Measurements from ENCODE around the gene SETDB1. TPM values are rescaled to one million over a fixed set of nuclear protein-coding genes. Genes with fewer than 3 reads are reported as not detected.
"Not testable (repeated sequence)": the region's sequence is repeated elsewhere in the genome, so short reads cannot be mapped to it uniquely, and the experiment has no call there.

Gene SETDB1
- polyA plus RNA-seq, 4 donors: 68.1 to 77.5 (median 70.1) TPM

DNA sequence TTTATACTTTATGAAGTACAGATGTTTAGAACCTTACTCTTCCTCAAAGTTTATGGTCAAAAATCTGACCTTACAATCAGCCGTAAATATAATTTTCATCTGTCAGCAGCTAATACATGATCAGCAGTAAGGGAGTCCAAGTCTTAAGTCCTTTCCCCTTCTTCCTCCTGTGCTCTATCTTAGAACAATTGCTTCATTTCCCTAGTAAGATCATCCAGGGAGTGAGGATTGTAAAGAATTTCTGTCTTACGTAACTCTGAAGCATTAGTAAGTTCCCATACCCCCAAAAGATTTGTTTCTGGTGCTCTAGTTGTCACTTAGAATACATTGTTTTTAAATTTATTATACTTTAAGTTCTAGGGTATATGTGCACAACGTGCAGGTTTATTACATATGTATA lies 2.1 kb downstream of the SETDB1 start:
- DNase-seq (ENCODE audit: low read depth in 4 of 4, low spot score in 3 of 4): no peak

DNA sequence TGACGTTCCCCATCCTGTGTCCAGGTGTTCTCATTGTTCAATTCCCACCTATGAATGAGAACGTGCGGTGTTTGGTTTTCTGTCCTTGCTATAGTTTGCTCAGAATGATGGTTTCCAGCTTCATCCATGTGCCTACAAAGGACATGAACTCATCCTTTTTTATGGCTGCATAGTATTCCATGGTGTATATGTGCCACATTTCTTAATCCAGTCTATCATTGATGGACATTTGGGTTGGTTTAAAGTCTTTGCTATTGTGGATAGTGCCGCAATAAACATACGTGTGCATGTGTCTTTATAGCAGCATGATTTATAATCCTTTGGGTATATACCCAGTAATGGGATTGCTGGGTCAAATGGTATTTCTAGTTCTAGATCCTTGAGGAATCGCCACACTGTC lies 2.6 kb downstream of the SETDB1 start:
- not testable (repeated sequence) for DNase-seq (ENCODE audit: low read depth in 4 of 4, low spot score in 3 of 4)

DNA sequence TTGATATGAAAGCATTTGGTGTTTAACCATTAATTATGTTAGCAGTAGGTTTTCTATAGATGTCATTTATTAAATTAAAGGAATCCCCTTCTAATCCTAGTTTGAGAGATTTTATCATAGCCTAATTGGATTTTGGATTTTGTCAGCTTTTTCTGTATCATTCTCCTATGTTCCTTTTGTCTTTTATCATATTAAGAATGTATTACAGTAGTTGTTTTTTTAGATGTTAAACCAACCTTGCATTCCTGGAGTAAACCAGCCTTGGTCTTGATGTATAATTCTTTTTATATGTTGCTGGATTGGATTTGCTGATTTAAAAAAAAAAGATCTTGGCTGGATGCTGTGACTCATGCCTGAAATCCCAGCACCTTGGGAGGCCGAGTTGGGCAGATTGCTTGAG lies 5.6 kb downstream of the SETDB1 start:
- no peak for DNase-seq (ENCODE audit: low read depth in 4 of 4, low spot score in 3 of 4)

DNA sequence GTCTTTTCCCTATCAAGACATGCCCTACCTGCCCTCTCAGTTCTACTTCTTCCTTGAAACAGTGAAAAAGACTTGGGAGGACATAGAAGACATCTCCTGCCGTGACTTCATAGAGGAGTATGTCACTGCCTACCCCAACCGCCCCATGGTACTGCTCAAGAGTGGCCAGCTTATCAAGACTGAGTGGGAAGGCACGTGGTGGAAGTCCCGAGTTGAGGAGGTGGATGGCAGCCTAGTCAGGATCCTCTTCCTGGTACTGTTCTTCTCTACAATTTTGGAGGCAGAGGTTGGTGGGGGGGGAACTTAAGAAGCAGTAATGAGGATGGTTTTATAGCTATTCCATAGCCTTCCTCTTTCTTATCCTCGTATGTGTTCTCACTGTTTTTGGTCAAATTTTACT lies 18.7 kb downstream of the SETDB1 start:
- DNase-seq (ENCODE audit: low read depth in 4 of 4, low spot score in 3 of 4): no peak

DNA sequence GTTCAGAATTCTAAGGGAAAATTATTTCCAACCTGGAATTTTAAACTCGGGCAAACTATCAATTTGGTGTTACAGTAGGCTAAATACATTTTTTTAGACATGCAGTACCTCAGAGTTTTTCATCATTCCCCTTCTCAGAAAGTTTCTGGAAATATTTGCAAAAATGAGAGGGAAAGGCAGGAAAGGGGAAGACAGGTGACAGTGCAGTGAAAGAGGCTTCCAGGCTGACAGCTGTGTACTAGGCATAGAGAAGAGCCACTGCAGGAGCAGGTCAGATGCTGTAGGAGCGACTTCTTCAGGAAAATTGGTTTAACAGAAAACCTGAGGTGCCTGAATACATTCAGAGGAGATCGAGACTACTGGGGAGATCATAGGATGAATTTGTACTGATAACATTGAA lies 28.5 kb downstream of the SETDB1 start:
- no peak for DNase-seq (ENCODE audit: low read depth in 4 of 4, low spot score in 3 of 4)

DNA sequence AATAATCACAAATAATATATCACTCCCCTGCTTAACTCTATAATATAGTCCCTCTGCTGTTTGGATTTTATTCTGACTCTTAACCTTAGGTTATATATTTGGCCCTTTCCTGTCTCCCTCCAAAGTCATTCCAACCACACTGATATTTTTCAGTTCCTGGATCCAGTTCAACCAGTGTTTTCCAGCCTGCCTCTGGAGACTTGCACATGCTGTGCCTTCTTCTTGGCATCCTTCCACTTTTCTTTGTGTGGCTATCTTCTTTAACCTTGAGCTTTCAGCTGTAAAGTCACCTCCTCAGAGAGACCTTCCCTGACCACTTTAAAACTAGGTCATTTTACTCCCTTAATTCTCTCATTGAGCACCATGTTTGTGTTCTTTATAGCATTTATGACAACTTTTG lies 29.1 kb downstream of the SETDB1 start:
- no peak for DNase-seq (ENCODE audit: low read depth in 4 of 4, low spot score in 3 of 4)

DNA sequence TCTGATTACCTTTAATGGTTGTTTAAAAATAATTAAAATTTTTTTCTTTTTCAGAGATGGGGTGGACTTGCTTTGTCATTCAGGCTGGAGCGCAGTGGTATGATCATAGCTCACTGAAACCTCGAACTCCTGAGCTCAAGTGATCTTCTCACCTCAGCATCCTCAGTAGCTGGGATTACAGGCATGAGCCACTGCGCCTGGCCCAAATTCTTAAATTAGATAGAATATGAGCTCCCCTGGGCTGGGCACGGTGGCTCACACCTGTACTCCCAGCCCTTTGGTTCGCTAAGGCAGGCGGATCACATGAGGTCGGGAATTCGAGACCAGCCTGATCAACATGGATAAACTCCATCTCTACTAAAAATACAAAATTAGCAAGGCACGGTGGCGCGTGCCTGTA lies 31.5 kb downstream of the SETDB1 start:
- no peak for DNase-seq (ENCODE audit: low read depth in 4 of 4, low spot score in 3 of 4)

DNA sequence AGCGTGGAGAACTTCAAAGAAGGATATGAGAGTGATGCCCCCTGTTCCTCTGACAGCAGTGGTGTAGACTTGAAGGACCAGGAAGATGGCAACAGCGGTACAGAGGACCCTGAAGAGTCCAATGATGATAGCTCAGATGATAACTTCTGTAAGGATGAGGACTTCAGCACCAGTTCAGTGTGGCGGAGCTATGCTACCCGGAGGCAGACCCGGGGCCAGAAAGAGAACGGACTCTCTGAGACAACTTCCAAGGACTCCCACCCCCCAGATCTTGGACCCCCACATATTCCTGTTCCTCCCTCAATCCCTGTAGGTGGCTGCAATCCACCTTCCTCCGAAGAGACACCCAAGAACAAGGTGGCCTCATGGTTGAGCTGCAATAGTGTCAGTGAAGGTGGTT lies 34.5 kb downstream of the SETDB1 start:
- no peak for DNase-seq (ENCODE audit: low read depth in 4 of 4, low spot score in 3 of 4)

DNA sequence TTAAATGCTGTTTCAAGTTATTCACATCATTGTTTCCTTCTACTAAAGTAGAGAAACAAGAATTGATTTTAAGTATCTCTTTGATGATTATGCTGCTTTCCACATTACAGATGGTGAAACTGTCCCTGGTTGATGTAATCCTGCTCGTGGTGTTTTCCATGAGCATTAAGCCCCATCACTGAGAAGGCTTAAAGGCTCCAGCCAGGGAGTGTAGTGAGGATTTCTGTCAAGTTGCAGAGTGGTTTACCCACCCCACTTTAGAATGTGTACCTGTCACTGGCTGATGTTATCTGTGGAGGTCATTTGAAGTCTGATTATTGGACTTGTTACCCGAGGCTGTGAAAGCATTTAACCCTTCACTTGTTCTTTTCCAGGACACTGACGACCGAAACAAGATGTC lies 35.6 kb downstream of the SETDB1 start:
- no peak for DNase-seq (ENCODE audit: low read depth in 4 of 4, low spot score in 3 of 4)

DNA sequence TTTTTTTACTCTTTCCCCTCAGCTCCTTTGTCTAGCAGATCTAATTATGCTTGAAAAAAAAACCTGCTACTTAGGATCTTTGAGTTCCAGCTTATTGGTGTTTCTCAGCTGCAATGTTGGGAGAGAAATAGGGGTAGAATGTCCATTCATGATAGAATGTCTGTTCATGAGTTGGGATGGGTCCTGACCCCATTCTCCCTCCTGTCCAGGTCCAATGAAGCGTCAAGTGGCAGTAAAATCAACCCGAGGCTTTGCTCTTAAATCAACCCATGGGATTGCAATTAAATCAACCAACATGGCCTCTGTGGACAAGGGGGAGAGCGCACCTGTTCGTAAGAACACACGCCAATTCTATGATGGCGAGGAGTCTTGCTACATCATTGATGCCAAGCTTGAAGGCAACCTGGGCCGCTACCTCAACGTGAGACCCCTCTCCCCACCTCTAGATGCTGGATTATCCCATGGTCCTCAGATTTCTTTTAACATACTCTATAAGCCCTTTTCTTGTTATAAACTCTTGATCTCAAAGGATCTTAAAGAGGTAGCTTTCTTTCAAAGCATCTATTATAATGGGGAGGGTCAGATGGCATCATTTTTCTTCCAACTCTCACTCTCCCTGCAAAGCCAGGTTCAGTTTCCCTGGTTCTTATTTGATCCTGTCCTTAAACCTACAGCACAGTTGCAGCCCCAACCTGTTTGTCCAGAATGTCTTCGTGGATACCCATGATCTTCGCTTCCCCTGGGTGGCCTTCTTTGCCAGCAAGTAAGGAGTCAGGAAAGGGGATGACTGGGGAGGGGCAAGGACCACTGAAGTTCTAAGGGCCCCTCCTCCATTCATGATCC lies 37.4 kb downstream of the SETDB1 start:
- DNase-seq (ENCODE audit: low read depth in 4 of 4, low spot score in 3 of 4): no peak

DNA sequence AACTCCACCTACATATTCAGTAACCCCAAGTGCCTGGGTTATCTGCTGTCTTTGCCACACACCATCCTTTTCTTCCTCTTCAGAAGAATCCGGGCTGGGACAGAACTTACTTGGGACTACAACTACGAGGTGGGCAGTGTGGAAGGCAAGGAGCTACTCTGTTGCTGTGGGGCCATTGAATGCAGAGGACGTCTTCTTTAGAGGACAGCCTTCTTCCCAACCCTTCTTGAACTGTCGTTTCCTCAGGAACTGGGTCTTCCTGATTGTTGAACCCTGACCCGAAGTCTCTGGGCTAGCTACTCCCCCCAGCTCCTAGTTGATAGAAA lies 38.0 kb downstream of the SETDB1 start:
- no peak for DNase-seq (ENCODE audit: low read depth in 4 of 4, low spot score in 3 of 4)

DNA sequence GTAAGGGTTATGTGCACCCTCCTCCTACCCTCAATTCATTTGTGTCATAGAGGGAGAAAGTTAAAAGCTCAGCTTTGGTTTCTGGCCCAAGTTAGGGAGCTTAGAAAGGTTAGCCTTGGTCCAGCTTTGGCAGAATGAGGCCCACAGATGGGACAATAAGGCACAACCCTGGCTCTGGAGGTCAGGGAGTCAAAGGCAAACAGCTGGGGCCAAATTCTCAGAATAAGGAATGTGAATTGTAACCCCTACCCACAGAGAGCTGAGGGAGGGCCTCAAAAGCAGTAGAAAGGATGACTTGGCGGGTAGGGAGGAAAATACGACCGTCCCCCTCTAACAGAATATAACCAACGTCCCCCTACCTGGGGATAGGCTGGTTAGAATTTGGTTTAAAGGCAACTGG lies 39.4 kb downstream of the SETDB1 start:
- DNase-seq (ENCODE audit: low read depth in 4 of 4, low spot score in 3 of 4): no peak

DNA sequence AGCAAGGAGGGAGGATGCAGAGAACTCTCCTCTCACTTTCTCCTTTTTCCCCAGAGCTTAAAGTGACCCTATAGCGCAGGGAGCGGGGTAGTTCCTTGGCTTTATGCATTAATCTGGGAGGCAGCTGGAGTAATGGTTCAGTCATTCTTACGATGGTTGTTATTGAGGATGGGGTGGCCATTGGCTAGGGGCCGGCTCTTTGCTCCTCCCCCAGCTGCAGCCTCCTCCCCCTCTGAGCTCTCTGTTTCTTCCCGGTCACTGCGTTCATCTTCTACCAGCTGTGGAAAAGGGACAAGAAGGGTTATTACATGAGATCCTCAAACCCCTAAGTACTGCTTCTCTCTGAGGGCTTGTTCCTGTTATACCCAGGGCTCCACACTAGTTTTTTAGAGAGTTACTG lies 39.8 kb downstream of the SETDB1 start:
- DNase-seq (ENCODE audit: low read depth in 4 of 4, low spot score in 3 of 4): no peak

DNA sequence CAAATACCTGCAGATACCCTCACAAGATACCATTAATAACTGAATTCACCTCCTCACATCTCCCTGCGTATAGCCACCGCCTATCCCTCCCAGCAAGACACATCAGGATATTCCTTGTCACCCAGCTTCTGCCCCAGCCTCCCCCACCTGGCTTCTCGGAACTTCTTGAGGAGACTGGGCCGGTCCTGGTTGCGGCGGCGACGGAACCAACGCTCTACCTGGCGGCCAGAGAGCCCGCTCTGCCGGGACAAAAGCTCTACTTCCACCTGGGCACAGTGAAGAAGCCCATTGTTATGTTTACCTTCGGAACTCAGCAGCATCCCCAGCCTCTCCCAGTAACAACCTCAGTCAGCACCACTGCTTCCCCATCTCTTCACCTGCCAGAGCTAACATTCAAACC lies 41.8 kb downstream of the SETDB1 start:
- DNase-seq (ENCODE audit: low read depth in 4 of 4, low spot score in 3 of 4): no peak

DNA sequence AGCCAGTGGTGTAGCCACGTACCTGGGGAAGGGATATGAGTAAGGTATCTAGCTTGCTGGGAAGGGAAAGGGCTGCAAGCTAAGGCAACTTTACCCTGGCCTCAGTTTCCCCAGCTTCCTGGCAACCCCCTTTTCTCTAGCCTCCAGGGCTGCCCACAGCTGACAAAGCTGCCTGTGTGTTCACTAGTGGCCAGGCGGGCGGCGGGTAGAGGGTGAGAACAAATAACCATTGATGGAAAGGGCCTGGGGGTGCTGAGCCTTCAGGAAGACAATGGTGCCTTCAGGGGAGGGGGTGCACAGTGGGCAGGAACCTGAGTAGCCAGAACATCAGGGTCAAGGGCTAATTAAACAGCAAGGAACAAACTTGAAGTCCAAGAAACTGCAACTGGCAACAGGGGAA lies 42.3 kb downstream of the SETDB1 start:
- no peak for DNase-seq (ENCODE audit: low read depth in 4 of 4, low spot score in 3 of 4)

DNA sequence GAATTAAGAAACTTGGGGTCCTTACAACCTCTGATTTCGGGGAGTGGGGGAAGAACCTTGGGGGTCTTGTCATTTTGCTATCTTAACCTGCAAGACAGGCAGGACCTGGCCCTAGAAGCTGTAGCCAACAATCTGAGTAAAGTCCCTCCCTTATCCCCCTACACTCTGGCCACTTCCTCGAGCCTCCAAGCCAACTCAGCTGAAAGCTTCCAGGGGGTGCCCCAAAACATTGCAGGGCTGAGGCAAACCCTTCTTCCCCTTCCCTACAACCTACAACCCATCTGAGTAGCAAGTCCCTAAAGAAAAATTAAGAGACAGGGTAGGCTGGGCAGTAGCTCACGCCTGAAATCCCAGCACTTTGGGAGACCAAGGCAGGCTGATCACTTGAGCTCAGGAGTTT lies 43.5 kb downstream of the SETDB1 start:
- no peak for DNase-seq (ENCODE audit: low read depth in 4 of 4, low spot score in 3 of 4)

DNA sequence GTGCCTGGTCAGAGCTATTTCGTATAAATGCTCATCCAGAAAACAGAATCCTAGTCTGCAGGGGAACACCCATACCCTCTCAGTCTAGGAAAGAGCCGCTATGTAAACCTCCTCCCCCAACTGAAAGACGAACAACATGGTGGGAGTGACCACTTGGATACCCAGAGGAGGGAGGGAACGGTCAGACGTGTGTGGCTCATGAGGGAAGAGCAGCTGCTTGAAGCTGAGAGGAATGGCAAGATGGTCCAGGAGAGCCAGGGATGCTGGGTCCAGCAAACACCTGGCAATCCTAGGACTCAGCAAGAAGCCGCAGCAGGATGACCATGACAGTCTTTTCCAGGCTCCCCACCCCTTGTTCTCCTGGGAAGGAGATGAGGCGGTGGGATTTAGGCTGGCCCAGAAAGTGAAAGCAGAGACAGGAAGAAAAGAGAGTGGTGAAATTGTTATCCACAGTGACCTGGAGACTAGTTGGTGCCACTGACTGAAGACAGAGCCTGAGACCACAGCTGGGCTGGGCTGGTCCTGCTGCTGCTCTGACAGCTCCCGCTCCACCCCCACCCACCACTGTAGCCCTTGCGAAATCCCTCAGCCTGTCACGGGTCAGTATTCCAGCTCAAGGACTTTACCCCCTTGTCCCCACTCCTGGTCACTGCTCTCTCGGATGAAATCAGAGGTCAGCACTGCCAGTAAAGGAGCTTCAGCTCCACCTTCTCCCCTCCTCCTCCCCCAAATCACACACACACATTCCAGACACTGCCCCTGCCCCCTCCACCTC lies 44.8 kb downstream of the SETDB1 start:
- DNase-seq (ENCODE audit: low read depth in 4 of 4, low spot score in 3 of 4): no peak

DNA sequence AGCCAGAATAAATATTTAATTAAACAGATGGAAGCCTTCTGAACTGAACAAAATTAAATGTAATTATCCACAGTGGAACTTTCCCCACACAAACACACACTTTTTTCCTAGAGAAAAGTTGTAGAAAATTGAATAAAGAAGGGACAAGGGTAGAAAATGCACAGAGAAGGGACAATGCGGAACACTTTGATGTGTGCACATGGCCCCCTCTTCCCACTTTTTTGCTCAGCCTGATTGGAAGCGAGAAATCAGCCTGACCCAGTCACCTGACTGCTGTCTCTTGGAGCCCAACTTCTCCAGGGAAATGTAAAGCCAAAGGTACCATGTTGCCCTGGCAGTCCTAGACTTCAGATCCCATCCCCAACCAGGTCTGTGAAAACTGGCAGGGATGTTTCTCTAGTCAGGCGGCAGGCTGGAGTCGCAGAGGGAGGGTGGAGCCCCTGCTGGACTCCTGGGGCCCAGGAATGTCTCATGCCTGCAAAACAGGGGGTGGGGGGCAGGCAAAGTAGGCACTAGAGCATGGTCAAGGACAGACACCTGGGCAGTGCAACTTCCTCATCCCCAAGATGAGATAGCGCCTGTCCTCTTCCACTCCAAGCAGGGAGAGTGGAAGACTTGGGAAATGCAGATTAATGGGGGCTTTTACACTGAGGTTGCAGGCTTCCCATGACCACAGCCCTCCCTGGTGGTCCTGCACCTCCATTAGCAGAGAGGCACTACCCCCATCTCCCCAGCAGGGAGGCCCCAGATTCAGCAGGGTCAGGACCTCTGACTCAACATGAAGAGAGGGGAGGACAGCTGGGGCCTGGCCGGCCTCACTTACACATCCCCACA lies 45.6 kb downstream of the SETDB1 start:
- no peak for DNase-seq (ENCODE audit: low read depth in 4 of 4, low spot score in 3 of 4)

DNA sequence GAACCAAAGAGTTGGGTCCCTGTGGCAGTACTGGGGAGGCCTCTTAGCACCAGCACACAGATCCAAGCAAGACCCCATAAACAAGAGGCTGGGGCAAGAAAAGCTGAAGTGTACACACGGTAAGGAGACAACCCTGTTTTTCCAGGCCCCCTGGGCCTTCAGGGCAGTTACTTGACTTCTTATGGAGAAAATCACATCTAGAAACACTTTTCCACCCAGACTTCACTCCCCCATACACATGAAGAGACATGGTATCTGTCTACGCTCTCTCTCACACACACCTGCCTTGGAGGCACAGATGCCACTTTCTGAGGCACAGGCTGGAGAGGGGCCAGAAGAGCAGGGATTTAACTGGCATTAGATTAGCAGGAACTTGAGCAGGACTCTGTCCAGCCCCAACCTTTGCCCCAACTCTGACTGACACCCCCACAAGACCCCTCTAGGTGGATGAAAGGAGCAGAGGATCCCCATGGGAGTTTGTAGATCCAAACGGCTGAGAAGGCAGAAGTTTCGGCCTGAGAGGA lies 46.3 kb downstream of the SETDB1 start:
- no peak for DNase-seq (ENCODE audit: low read depth in 4 of 4, low spot score in 3 of 4)

DNA sequence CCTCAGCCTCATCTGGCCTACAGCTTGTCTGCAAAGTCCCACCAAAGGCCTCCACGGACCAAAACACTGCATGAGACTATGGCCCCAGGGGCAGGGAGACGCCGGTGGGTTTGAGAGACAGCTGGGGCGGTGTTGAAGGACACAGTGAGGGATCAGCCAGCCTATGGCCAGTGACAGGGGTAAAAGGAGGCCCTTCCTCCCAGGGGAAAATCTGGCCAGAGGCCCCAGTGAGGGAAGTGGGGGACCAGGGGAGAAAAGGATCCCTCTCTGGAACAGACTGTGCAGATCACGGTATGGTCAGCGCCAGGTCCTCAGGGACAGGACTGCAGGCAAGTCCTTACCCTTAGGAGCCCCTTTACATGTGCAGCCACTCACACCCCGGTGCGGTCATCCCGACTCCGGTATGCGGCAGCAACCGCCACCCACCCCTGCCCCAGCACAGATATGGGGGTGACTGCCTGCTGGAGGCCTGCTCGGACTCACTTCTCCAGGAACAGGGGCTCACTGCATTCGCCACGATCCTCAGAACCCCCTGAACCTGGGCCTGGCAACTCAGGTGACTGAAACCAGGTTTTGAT lies 47.2 kb downstream of the SETDB1 start:
- no peak for DNase-seq (ENCODE audit: low read depth in 4 of 4, low spot score in 3 of 4)
